Measurements from ENCODE around the gene MAPK12.

DNA sequence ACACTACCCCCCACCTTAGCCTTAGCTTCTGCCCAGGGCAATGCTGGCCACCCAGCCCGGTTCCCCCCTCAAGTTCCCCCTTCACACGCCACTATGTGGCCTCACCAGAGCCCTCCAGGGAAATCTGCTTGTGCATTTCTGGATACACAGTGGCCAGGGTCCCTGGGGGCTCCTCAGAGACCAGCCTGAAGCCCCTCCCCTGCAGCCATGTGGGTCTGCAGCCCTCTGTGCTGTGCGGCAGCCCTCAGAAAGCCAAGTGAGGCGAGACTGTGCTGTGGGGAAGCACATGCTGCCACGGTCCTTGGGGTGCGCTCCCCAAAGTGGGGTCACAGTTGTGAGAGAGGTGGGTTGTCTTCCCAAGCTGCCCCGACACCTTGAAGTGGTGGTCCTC is 48.1 kb upstream of the MAPK12 start:
- no peak for TF ChIP-seq POLR2A (IDR thresholded peaks at IDR 0.05; ENCODE audit: extremely low read depth, insufficient read length)
- TF ChIP-seq, protein P1, sequence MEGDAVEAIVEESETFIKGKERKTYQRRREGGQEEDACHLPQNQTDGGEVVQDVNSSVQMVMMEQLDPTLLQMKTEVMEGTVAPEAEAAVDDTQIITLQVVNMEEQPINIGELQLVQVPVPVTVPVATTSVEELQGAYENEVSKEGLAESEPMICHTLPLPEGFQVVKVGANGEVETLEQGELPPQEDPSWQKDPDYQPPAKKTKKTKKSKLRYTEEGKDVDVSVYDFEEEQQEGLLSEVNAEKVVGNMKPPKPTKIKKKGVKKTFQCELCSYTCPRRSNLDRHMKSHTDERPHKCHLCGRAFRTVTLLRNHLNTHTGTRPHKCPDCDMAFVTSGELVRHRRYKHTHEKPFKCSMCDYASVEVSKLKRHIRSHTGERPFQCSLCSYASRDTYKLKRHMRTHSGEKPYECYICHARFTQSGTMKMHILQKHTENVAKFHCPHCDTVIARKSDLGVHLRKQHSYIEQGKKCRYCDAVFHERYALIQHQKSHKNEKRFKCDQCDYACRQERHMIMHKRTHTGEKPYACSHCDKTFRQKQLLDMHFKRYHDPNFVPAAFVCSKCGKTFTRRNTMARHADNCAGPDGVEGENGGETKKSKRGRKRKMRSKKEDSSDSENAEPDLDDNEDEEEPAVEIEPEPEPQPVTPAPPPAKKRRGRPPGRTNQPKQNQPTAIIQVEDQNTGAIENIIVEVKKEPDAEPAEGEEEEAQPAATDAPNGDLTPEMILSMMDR (IDR thresholded peaks at IDR 0.05; ENCODE audit: low read depth, low read length): no peak

Measured in NB4 (cell line).